A673 (cell line): ENCODE data around the gene SMPX. TPM values are rescaled to one million over a fixed set of nuclear protein-coding genes. Genes with fewer than 3 reads are reported as not detected.

ENCODE experiments used
- BruUV-seq: library from RNA; stranded (reverse); fragments of 400-500 nt; replicated peaks from 2 replicates; lab custom pipeline; 2021; lab: Mats Ljungman, UMichigan
- CTCF ChIA-PET: fragments of 300-600 bp; sonication (Branson Sonifier 250); formaldehyde crosslinking; loops from one replicate; lab custom pipeline; 2022; ENCODE audit warnings: antibody characterized with exemption; lab: Charles Lee
- POLR2A ChIA-PET: fragments of 300-600 bp; sonication (Branson Sonifier 250); formaldehyde crosslinking; loops from one replicate; lab custom pipeline; 2022; ENCODE audit warnings: antibody characterized with exemption; ENCODE audit not compliant: low non-redundant PET; lab: Charles Lee
- DNase-seq: peaks from one replicate; pipeline ENCODE4 v3.0.0-alpha.2; 2015; ENCODE audit warnings: low spot score
- H3K27ac ChIP-seq: fragments of 200-600 bp; sonication (generic); 2 replicates; pipeline ENCODE4 v1.5.1; 2016; ENCODE audit warnings: mixed run types, low read depth, mild to moderate bottlenecking, mixed read lengths, antibody characterized with exemption, low read length; ENCODE audit not compliant: poor library complexity, severe bottlenecking
- H3K27me3 ChIP-seq: fragments of 200-600 bp; sonication (generic); replicated peaks from 2 replicates; pipeline ENCODE4 v1.6.1; 2017; ENCODE audit warnings: mixed run types, low read depth, mild to moderate bottlenecking, mixed read lengths, antibody characterized with exemption, low read length; ENCODE audit not compliant: insufficient read depth, poor library complexity
- H3K36me3 ChIP-seq: fragments of 200-600 bp; sonication (generic); 2 replicates; pipeline ENCODE4 v1.6.1; 2016; ENCODE audit warnings: mixed run types, mild to moderate bottlenecking, mixed read lengths, antibody characterized with exemption, low read length; ENCODE audit not compliant: insufficient read depth, poor library complexity, severe bottlenecking
- H3K4me1 ChIP-seq: fragments of 200-600 bp; sonication (generic); 2 replicates; pipeline ENCODE4 v1.6.1; 2017; ENCODE audit warnings: mixed run types, mild to moderate bottlenecking, mixed read lengths, antibody characterized with exemption, low read length; ENCODE audit not compliant: insufficient read depth, poor library complexity, severe bottlenecking
- H3K4me3 ChIP-seq: fragments of 200-600 bp; sonication (generic); 2 replicates; pipeline ENCODE4 v1.5.1; 2016; ENCODE audit warnings: low read depth, mixed run types, mild to moderate bottlenecking, mixed read lengths, low read length; ENCODE audit not compliant: poor library complexity, severe bottlenecking
- H3K9me3 ChIP-seq: fragments of 200-600 bp; sonication (generic); 2 replicates; pipeline ENCODE4 v1.6.1; 2016; ENCODE audit warnings: mixed run types, low read depth, mild to moderate bottlenecking, mixed read lengths, antibody characterized with exemption, low read length; ENCODE audit not compliant: poor library complexity, severe bottlenecking
- EZH2 ChIP-seq: fragments of 200-600 bp; sonication (generic); IDR thresholded peaks from 2 replicates; pipeline ENCODE4 v1.6.1; 2017; ENCODE audit warnings: borderline replicate concordance, low read depth, mild to moderate bottlenecking, mixed read lengths, antibody characterized with exemption, low read length; ENCODE audit not compliant: poor library complexity, severe bottlenecking
- intact Hi-C: fragments of 100-400 bp; cut with micrococcal nuclease; formaldehyde crosslinking; loops from one replicate; pipeline ENCODE4 v1.10.0; 2022; ENCODE audit not compliant: unreplicated experiment
- total RNA-seq: library from RNA; stranded (reverse); gene quantifications from 2 replicates; pipeline ENCODE4 v1.2.3, GENCODE V29; 2021
- TF ChIP-seq, protein P1 (sequence below): fragments of 300-800, 200-600 bp; sonication (generic); conservative IDR thresholded peaks from 2 replicates; pipeline ENCODE4 v1.5.1; 2017; ENCODE audit warnings: low read depth, mild to moderate bottlenecking, antibody characterized with exemption, low read length, moderate library complexity, mixed read lengths

The SMPX gene
- total RNA-seq, 1 experiment from 2014 or later, result not detected

DNA sequence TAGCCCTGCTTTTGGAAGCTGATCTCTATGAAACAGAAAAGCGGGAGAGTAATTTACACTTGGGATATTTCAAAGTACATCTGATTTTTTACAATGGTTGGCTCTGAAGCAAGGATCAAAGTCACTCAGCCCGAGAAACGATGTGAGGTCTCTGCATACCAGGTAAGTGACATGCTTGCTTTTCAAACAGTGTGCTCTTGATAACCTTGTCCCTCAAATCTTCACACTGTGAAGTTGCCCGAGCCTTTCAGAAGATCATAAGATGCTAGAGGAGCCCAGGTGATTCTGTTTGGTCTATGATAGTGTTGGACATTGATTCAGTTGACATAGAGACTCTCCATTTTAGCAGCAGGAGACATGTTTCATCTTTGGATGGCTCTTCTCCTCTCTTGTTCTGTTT, 52.7 kb downstream of the SMPX start:
- ChIA-PET CTCF (no interaction called here), POLR2A (no interaction called here)
- Histone ChIP-seq H3K27ac (no peak overlapping the region), H3K4me3 (no peak overlapping the region), H3K27me3 (no peaks in the 10 kb centered on the region), H3K9me3 (no peaks in the 10 kb centered on the region), H3K36me3 (no peaks in the 10 kb centered on the region), H3K4me1 (no peaks in the 10 kb centered on the region)
- TF ChIP-seq, protein P1, sequence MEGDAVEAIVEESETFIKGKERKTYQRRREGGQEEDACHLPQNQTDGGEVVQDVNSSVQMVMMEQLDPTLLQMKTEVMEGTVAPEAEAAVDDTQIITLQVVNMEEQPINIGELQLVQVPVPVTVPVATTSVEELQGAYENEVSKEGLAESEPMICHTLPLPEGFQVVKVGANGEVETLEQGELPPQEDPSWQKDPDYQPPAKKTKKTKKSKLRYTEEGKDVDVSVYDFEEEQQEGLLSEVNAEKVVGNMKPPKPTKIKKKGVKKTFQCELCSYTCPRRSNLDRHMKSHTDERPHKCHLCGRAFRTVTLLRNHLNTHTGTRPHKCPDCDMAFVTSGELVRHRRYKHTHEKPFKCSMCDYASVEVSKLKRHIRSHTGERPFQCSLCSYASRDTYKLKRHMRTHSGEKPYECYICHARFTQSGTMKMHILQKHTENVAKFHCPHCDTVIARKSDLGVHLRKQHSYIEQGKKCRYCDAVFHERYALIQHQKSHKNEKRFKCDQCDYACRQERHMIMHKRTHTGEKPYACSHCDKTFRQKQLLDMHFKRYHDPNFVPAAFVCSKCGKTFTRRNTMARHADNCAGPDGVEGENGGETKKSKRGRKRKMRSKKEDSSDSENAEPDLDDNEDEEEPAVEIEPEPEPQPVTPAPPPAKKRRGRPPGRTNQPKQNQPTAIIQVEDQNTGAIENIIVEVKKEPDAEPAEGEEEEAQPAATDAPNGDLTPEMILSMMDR, result no peak
- DNase-seq, result no peak
- intact Hi-C loops, result no loop called here
- no TSS peak for BruUV-seq

DNA sequence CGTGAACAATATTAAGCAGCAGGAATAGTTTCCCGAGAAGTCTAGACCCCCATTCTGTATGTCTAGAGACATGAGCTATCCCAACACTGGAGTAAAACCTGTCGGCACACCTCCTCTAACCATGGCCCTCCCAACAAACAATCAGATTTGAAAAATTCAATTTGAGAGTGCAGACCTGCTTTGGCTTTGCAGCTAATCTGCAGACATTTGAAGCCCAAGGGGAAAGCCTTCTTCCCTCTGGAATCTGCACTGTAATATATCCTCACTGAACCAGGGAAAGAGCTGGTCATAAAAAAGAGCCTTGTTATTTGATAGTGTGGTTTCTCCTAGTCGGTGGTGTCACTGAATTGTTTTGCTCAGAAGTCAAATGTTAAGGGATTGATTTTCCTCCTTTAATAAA, 55.2 kb downstream of the SMPX start:
- intact Hi-C loops, result no loop called here
- no peaks in the 10 kb centered on the region for H3K4me1 ChIP-seq
- H3K36me3 ChIP-seq, result no peaks in the 10 kb centered on the region
- no peak overlapping the region for H3K4me3 ChIP-seq
- H3K27ac ChIP-seq, result no peak overlapping the region
- H3K27me3 ChIP-seq, result no peaks in the 10 kb centered on the region
- no peak for DNase-seq
- POLR2A ChIA-PET, result no interaction called here
- no peak for TF ChIP-seq EZH2
- TF ChIP-seq, protein P1, result no peak
- BruUV-seq, result no TSS peak
- no peaks in the 10 kb centered on the region for H3K9me3 ChIP-seq
- CTCF ChIA-PET, result no interaction called here

DNA sequence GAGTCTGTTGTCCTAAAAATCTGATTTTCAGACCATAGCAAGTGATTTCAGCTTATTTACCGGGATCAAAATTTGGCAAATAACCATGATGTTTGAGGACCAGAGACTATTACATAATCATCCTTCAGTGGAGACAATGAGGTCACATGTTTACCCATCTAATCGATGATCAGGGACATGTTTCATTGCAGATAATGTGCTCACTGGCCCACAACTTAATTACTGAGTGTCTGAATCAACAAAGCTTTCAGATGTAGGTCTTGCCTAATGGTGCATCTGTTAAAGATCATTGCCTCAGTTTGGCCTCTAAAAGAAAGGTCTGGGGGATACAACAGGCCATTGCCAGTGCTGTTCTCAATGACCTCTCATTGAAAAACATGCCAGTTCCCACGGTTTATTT, 56.9 kb downstream of the SMPX start:
- Histone ChIP-seq H3K9me3 (no peaks in the 10 kb centered on the region), H3K27ac (no peak overlapping the region), H3K4me1 (no peaks in the 10 kb centered on the region), H3K4me3 (no peak overlapping the region), H3K36me3 (no peaks in the 10 kb centered on the region), H3K27me3 (no peaks in the 10 kb centered on the region)
- TF ChIP-seq, protein P1, result no peak
- TF ChIP-seq EZH2, result no peak
- BruUV-seq, result no TSS peak
- CTCF ChIA-PET, result no interaction called here
- intact Hi-C loops, result no loop called here
- POLR2A ChIA-PET, result no interaction called here
- DNase-seq, result no peak

DNA sequence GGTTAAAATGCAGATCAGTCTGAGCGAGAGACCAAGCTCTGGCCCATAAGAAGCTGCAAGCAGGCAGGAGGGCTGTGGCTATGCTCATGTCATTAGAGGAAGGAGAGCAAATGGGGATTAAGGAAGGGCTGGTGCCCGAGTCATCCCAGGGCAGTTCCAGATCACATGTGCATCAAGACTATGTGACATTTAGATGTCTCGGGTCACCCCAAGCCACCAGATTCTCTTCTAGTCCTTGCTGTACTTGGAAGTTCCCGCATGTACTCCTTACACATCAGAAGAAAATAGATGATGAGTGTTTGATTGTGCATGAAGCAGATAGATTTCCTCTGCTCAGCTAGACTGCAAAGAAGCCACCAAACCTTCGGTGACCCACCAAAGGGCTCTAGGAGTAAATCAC, 57.6 kb downstream of the SMPX start:
- no peaks in the 10 kb centered on the region for H3K4me1 ChIP-seq
- DNase-seq, result no peak
- BruUV-seq, result no TSS peak
- H3K4me3 ChIP-seq, result no peak overlapping the region
- TF ChIP-seq EZH2, result no peak
- TF ChIP-seq, protein P1, result no peak
- POLR2A ChIA-PET, result no interaction called here
- CTCF ChIA-PET, result no interaction called here
- no peaks in the 10 kb centered on the region for H3K9me3 ChIP-seq
- intact Hi-C loops, result no loop called here
- H3K36me3 ChIP-seq, result no peaks in the 10 kb centered on the region
- no peak overlapping the region for H3K27ac ChIP-seq
- H3K27me3 ChIP-seq, result no peaks in the 10 kb centered on the region
